DND-41 (cell line): Measurements from ENCODE around the gene PPP1R14C.

Source experiments
- ATAC-seq: fragments of 200-7000 bp; cut with Tn5 transposase; 3 replicates; pipeline ENCODE4 v1.9.1; 2021; ENCODE audit warnings: low read depth; ENCODE audit not compliant: insufficient read depth
- DNase-seq: peaks from one replicate; pipeline ENCODE4 v3.0.0-alpha.2; 2020
- H2AFZ ChIP-seq: 2 replicates; pipeline ENCODE4 v1.6.0; 2012; ENCODE audit warnings: low read depth, low read length
- H3K27ac ChIP-seq: 2 replicates; pipeline ENCODE4 v1.5.1; 2012; ENCODE audit warnings: low read length, inconsistent platforms
- H3K27me3 ChIP-seq: fragments of 200-600 bp; sonication (generic); 2 replicates; pipeline ENCODE4 v1.6.0; 2012; ENCODE audit warnings: low read length, mild to moderate bottlenecking, inconsistent platforms; ENCODE audit not compliant: insufficient read depth, poor library complexity
- H3K36me3 ChIP-seq: 2 replicates; pipeline ENCODE4 v1.5.1; 2012; ENCODE audit warnings: low read length, inconsistent platforms; ENCODE audit not compliant: insufficient read depth
- H3K4me1 ChIP-seq: 2 replicates; pipeline ENCODE4 v1.5.1; 2012; ENCODE audit warnings: mild to moderate bottlenecking, low read length; ENCODE audit not compliant: insufficient read depth
- H3K4me2 ChIP-seq: 2 replicates; pipeline ENCODE4 v1.6.0; 2012; ENCODE audit warnings: mild to moderate bottlenecking, moderate library complexity, low read length, inconsistent platforms; ENCODE audit not compliant: insufficient read depth
- H3K4me3 ChIP-seq, 2 experiments: fragments of 200-600 bp in 1 of 2; shearing (Covaris generic) in 1 of 2; 2 replicates each; pipeline ENCODE4 v1.5.1; 2012 to 2016; ENCODE audit warnings: inconsistent platforms in 2 of 2, low read length in 2 of 2, mild to moderate bottlenecking in 2 of 2, low read depth in 1 of 2, moderate library complexity in 1 of 2
- H3K79me2 ChIP-seq: 2 replicates; pipeline ENCODE4 v1.6.0; 2012; ENCODE audit warnings: low read length, inconsistent platforms; ENCODE audit not compliant: insufficient read depth
- H3K9ac ChIP-seq: 2 replicates; pipeline ENCODE4 v1.6.0; 2012; ENCODE audit warnings: low read depth, mild to moderate bottlenecking, inconsistent platforms, low read length, moderate library complexity
- H3K9me3 ChIP-seq: 2 replicates; pipeline ENCODE4 v1.5.1; 2012; ENCODE audit warnings: low read length, moderate library complexity, mild to moderate bottlenecking, inconsistent platforms; ENCODE audit not compliant: insufficient read depth, severe bottlenecking
- H4K20me1 ChIP-seq: 2 replicates; pipeline ENCODE4 v1.6.0; 2012; ENCODE audit warnings: low read length; ENCODE audit not compliant: insufficient read depth
- CTCF ChIP-seq: IDR thresholded peaks from 2 replicates; pipeline ENCODE4 v1.5.1; 2012; ENCODE audit warnings: borderline replicate concordance, low read length, moderate library complexity, mild to moderate bottlenecking; ENCODE audit not compliant: poor library complexity, severe bottlenecking; ENCODE audit errors: extremely low read depth
- EZH2 ChIP-seq: IDR thresholded peaks from 3 replicates; pipeline ENCODE4 v1.6.1; 2012; ENCODE audit warnings: borderline replicate concordance, low read depth, mild to moderate bottlenecking, moderate library complexity, low read length, inconsistent platforms; ENCODE audit not compliant: severe bottlenecking

Gene PPP1R14C

DNA sequence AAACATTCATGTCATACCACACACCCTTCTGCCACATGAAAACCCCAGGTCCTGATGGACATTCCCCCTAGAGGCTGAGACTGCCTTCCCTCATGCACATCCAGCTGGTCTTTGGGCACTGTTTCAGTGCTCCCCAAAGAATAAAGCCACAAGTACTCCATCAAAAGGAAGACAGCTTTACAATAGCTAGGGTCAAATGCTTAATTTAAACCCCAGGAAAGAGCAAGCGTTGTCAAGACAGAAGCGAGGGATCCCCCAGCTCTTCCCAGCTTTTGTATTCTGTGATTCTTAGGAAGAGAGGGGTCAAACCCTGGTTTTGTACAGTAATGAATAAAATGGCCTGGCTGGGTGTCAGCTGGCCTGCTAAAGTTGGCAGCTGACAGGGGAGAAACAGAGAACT is 143.6 kb downstream of the PPP1R14C start:
- no peak overlapping the region for H2AFZ ChIP-seq

GRCh38 chr6:150286912-150287311 is 144.1 kb downstream of the PPP1R14C start:
- ATAC-seq (no peak), DNase-seq (no peak)
- Histone ChIP-seq H3K36me3 (no peaks in the 10 kb centered on the region), H3K4me1 (no peaks in the 10 kb centered on the region), H3K27ac (no peak overlapping the region), H2AFZ (no peak overlapping the region), H3K27me3 (no peaks in the 10 kb centered on the region), H3K9me3 (peaks cover 2% of the 10 kb centered on the region), H3K79me2 (no peaks in the 10 kb centered on the region), H3K9ac (no peak overlapping the region), H3K4me2 (no peak overlapping the region), H4K20me1 (no peaks in the 10 kb centered on the region), H3K4me3 (no peak overlapping the region)
- no peak for TF ChIP-seq EZH2
- no peak for TF ChIP-seq CTCF

More for the DNA sequence above, 143.6 kb downstream of the PPP1R14C start:
- H3K4me3 ChIP-seq = no peak overlapping the region
- no peaks in the 10 kb centered on the region for H3K36me3 ChIP-seq
- no peaks in the 10 kb centered on the region for H3K79me2 ChIP-seq
- TF ChIP-seq EZH2 (no peak), CTCF (no peak)
- H3K9me3 ChIP-seq = no peaks in the 10 kb centered on the region
- H3K9ac ChIP-seq = no peak overlapping the region
- no peak overlapping the region for H3K4me2 ChIP-seq
- H4K20me1 ChIP-seq = no peaks in the 10 kb centered on the region
- no peak overlapping the region for H3K27ac ChIP-seq
- H3K4me1 ChIP-seq = no peaks in the 10 kb centered on the region
- DNase-seq (no peak), ATAC-seq (no peak)
- H3K27me3 ChIP-seq = no peaks in the 10 kb centered on the region

- Histone ChIP-seq H3K36me3 (no peaks in the 10 kb centered on the region), H2AFZ (no peak overlapping the region), H3K4me1 (no peaks in the 10 kb centered on the region), H3K4me3 (no peak overlapping the region), H3K9me3 (peaks cover 3% of the 10 kb centered on the region), H4K20me1 (no peaks in the 10 kb centered on the region), H3K79me2 (no peaks in the 10 kb centered on the region), H3K9ac (no peak overlapping the region), H3K27me3 (no peaks in the 10 kb centered on the region), H3K27ac (no peak overlapping the region), H3K4me2 (no peak overlapping the region)
- DNase-seq (no peak), ATAC-seq (no peak)
- TF ChIP-seq EZH2 (no peak), CTCF (no peak)
Observed at GRCh38 chr6:150288456-150288855, 145.6 kb downstream of the PPP1R14C start.

DNA sequence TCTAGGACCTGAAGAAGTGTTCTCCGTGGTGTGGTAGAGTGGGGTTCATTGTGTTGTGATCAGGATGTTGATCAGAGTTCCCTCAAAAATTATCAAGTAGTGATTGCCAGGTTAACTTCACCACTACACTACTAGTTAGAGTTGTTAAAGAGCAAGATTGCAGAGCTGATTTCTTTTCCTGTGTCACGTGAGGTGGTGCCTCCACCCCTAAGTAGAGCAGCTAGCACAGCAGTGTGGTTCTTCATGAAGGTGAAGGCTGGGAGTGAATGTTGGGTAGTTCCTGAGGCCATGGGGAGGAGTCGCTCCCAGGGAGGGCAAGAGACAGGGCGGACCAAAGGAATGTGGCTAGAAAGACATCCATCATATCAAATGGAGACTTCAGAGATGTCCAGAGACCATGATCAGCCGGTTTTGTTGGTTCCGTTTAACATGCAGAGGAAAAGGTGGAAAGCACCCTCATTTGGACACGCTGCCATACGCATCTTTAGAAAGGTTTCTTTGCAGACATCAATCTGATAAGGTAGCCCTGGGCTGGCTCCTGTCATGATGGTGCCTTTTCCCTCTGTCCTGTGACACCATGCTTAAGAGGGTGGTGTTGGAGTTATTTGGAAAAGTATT is 146.7 kb downstream of the PPP1R14C start:
- TF ChIP-seq EZH2 (no peak), CTCF (no peak)
- Histone ChIP-seq H3K9me3 (peaks cover 3% of the 10 kb centered on the region), H2AFZ (no peak overlapping the region), H3K9ac (no peak overlapping the region), H3K4me1 (no peaks in the 10 kb centered on the region), H3K4me3 (no peak overlapping the region), H3K27ac (no peak overlapping the region), H3K79me2 (no peaks in the 10 kb centered on the region), H4K20me1 (no peaks in the 10 kb centered on the region), H3K4me2 (no peak overlapping the region), H3K27me3 (no peaks in the 10 kb centered on the region), H3K36me3 (no peaks in the 10 kb centered on the region)
- DNase-seq (no peak), ATAC-seq (no peak)
